ENCODE results near the gene AGAP3.
A peak's percentile ranks its signal among the peaks of the same experiment; 100 is the strongest.

AGAP3 gene

DNA sequence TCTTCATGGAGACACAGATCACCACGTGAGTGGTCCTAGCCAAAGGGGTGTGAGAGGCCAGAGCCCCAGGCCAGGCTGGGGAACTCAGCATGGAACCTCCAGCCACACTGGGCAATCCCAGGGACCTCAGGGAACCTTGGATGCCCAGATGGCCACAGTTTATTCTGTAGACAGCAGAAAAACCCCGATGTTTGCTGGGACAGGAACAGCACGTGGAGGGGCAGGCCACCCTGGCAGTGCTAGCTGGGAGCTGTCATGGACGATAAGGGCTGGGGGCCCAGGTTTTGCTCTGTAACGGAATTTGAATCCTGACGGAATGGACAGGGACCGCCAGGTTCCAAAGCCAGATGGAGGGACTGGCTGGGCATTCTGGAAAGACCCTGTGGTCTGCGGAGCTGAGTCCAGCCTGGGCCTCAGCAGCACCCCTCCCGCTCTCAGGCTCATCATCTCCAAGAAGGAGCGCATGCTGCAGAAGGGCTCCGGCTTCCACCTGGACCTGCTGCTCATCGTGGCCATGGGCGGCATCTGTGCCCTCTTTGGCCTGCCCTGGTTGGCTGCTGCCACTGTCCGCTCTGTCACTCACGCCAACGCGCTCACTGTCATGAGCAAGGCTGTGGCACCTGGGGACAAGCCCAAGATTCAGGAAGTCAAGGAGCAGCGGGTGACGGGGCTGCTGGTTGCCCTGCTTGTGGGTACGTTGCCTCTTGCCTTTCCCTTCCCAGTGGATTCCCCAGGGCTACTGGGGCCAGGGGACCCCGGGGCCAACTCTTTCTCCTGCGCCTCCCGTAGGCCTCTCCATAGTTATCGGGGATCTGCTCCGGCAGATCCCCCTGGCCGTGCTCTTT, 11.2 kb upstream of the AGAP3 start:
- DNase-seq, result no peak

- no peak for DNase-seq
These were observed 10.7 kb upstream of the AGAP3 start for GRCh38 chr7:151075662-151075971.

- no peak for DNase-seq
These were observed 10.3 kb upstream of the AGAP3 start for GRCh38 chr7:151075978-151076426.

- no peak for DNase-seq
These were observed 9.2 kb upstream of the AGAP3 start for GRCh38 chr7:151076863-151077704.

DNA sequence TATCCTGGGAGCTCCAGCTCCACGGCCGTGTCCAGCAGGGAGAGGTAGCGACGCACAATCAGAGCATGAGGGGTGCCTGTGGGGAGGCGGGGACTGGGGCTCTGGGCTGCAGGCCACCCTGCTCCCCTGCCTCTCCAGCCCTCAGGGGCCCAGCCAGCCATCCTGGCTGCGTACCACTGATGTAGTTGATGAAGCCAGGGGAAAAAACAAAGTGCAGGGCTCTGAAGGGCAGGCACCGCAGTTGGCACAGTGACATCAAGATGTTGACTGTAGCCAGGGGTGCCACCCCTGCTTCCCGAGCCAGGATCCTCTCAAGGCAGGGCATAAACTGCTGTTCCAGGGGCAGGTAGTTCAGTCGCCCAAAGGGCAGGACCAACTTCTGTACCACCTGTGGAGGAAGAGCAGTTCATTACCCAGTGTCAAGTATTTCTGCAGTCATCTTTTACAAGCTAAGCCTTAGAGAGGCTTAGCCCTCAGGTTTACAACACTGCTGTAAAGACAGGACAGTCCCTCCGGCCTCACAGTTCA, 8.5 kb upstream of the AGAP3 start:
- DNase-seq, result no peak

GRCh38 chr7:151078233-151079040, 7.8 kb upstream of the AGAP3 start:
- no peak for DNase-seq

- no peak for DNase-seq
These were observed 6.9 kb upstream of the AGAP3 start for GRCh38 chr7:151079199-151079910.

DNA sequence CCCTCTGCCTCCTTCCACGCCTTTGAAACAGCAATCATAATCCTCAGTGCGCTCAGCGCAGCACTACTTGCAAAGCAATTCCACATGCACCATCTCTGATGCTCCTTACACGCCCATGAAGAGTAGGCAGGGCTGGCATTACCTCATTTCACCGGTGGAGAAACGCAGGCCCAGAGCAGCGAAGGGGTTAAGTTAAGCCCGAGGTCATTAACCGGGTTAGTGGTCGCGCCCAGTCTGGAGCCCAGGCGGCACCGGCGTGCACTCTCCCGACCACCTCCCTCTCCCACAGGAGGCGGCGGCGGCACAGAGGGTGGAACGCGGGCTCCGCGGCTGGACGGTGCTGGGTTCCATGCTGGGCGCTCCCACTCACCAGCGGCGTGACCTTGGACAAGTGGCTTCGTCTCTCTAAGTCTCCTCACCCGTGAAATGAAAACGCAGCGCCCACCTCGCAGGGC, 6.2 kb upstream of the AGAP3 start:
- no peak for DNase-seq

GRCh38 chr7:151080522-151081169, 5.6 kb upstream of the AGAP3 start, which contains the start of gene FASTK:
TSS of gene FASTK (minus strand) at chr7:151080809. CDS start at chr7:151080766, 43 bp downstream.
- peak; percentile 88 for DNase-seq

- no peak for DNase-seq
These were observed 4.8 kb upstream of the AGAP3 start for GRCh38 chr7:151081170-151082101.

DNA sequence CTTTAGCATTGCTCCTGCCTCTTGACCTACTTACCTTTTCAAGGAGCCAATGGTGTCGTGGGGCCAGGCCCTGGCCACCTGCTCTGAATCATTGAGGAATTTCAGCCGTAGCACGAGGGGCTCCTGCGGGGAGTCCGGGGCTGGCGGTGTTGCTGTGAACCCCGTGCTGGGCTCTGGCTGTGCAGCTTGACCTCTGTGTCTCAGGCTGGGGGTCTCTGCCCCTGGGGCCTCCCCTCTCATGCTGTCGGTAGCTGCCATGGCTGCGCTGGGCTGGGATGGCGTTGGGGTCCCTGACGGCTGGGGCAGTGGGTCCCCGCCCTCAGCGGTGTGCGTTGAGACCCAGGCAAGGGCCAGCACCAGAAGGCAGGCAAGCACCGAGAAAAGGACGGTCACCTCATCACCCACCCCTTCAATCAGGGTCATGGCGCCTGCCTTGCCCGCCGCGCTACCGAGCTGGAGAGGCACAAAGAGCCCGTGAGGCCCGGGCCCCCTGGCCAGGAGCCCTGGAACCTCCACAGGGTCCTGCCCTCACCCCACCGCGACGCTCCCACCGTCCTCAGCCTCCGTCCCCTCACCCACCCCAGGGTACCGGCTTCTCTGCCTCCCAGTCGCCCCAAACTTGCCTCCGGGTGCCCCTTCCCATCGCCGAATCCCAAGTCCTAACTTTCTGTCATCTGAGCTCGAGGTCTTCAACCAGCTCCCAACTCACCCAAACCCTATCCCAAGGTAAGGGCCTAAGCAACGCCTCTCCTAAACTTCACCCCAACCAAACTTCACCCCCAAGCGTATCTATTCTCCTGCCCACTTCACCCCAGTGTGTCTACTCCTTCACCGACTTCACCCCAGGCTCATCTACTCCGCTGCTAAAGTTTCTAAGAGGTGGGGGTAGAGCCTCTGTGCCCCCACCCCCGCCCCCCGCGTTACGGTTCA, 3.9 kb upstream of the AGAP3 start:
- DNase-seq, result no peak

DNA sequence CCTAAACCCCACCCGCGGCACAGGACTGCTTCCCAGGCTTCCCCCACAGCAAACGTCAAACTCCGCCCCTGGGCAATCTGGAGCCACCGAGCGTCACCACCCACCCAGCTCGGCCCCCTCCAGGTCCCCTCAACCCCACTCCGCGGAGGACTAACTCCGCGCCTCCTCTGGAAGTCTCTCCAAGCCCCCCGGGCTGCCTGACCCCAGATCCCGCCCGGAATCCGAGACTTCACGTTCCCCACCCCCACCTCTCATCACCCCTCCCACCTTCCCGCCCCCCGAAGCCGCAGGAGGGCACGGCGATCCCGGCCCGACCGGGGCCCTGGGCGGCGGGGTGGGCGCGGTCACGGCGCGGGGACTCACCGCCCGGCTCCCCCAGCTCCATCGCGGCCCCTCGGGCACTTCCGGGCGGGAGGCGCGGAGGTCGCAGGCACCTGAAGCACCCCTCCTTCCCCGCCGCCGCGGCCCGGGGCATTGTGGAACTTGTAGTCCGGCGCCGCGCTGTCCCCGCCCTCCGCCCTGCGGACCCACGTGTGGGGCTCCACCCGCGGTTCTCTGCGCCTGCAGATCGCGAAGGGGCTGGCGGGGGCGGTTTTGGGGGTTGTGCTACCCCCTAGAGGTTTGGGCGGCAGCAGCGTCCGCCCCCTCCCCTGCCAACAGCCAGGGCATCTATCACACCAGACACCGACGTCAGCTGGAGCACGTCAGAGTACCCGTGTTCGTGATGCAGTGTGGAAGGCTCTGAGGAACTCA, 3.0 kb upstream of the AGAP3 start, which contains the start of gene TMUB1:
TSS of gene TMUB1 (minus strand) at position 423 of the 753 bp plus-strand sequence. CDS start 930 bp downstream, outside the sequence.
- DNase-seq, result peak; percentile 53

- no peak for DNase-seq
These were observed 2.5 kb upstream of the AGAP3 start for GRCh38 chr7:151083824-151084160.

DNA sequence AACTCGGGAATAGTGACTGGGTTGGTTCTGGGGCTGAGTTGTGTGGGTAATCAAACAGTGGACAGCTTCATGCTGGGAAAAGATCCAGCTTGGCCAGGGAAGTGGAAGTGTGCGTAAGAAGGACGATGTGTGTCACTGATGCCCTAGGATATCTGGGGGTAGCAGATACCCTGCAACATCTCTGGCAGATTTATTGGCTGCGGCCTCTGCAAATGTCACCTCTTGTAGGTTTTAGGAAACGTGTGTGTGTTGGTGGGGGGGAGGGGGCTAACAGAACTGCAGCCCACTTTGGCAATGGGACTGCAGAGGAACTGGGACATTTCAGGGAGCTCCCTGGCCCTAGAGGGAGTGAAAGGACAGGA, 965 bp upstream of the AGAP3 start:
- DNase-seq, result no peak

GRCh38 chr7:151086802-151087244, 548 bp downstream of the AGAP3 start:
- no peak for DNase-seq

- peak; percentile 50 for DNase-seq
These were observed 1.2 kb downstream of the AGAP3 start for GRCh38 chr7:151087245-151088018.

DNA sequence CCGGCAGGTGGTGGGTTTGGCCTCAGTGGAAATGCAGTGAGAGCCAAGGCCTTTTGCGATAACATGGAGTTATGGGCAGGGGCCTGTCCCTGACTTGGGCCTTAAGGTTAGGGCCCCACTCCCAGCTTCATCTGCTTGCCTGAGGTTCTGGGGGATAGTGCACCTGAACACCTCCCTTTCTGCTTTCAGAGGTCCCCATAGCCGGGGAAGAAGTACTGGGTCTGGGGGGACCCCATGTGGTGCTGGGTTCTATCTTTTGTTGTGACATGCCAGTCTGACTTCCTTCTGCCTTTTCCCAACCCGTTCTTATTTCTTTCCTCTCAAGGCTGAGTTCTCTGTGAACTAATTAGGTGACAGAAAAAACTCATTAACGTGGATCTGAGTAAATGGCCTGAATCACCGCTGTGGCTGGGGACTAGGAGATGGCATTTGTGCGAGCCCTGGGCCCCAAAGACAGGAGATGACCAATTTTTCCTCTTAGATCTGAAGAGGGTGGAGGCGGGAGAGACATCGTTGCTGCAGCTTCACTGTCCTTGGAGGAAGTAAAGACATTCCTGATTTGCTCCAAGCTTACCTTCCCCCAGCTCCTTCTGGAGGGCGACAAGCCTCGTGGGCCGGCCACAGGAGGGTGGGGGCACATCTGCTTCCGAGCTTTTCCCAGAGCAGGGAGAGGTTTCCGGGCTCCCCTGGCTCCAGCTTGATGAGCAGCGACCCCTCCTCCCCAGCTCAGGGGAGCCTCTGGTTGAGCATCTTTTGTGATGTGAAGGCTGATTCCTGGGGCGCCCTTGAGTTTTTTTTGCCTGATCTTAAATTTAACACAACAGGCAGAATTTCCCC, 2.0 kb downstream of the AGAP3 start:
- DNase-seq, result no peak
